Measurements from ENCODE around the gene MARK3. TPM values are rescaled to one million over a fixed set of nuclear protein-coding genes. Genes with fewer than 3 reads are reported as not detected.

Gene MARK3
- total and polyA plus RNA-seq, 2 of the 4 experiments (the other 2 are of a cell fraction), result 78.5 to 80.5 TPM

GRCh38 chr14:103534576-103535061, 149.4 kb downstream of the MARK3 start:
- no peak overlapping the region for H3K4me2 ChIP-seq (ENCODE audit: low read depth, low read length)
- dilution Hi-C loops (cut with HindIII; ENCODE audit: low sequenced_read_pairs, unreplicated experiment), result no loop called here

More at GRCh38 chr14:103534576-103535061, 149.4 kb downstream of the MARK3 start:
- no peak overlapping the region for H3K18ac ChIP-seq (ENCODE audit: low read depth, low read length)
- no peak overlapping the region for H3K4me3 ChIP-seq (ENCODE audit: insufficient read depth, low read depth, low read length)
- 90% methylated on average over 13 of the region's 22 CpGs; no CpG with 5 or more reads in 1 of the 2 experiments for WGBS, 2 experiments (ENCODE audit: extremely low coverage in 2 of 2, insufficient read length in 1 of 2)
- peaks cover 6% of the 10 kb centered on the region for H3K4me1 ChIP-seq (ENCODE audit: control insufficient read depth, insufficient read depth, low read length)
- CTCF ChIA-PET, result no interaction called here
- H2BK5ac ChIP-seq (ENCODE audit: low read depth, low read length, poor library complexity, severe bottlenecking), result no peak overlapping the region
- peaks cover 12% of the 10 kb centered on the region; the same call in 1 of the 2 replicates for H3K36me3 ChIP-seq (ENCODE audit: control insufficient read depth, insufficient read depth, low read length)
- TF ChIP-seq CTCF (conservative IDR thresholded peaks at IDR 0.05; ENCODE audit: low read depth, low read length), result no peak
- no peak for TF ChIP-seq ELK1 (IDR thresholded peaks at IDR 0.05; ENCODE audit: borderline replicate concordance, low read depth, low read length)
- no peak for TF ChIP-seq CHD1 (IDR thresholded peaks at IDR 0.05; ENCODE audit: low read depth, low read length)
- no peak for TF ChIP-seq CEBPB (IDR thresholded peaks at IDR 0.05; ENCODE audit: low read depth, low read length)
- no peak for TF ChIP-seq MAFK (IDR thresholded peaks at IDR 0.05; ENCODE audit: low read depth, low read length)
- TF ChIP-seq BHLHE40 (IDR thresholded peaks at IDR 0.05; ENCODE audit: low read depth, low read length), result no peak
- TF ChIP-seq, protein P1, sequence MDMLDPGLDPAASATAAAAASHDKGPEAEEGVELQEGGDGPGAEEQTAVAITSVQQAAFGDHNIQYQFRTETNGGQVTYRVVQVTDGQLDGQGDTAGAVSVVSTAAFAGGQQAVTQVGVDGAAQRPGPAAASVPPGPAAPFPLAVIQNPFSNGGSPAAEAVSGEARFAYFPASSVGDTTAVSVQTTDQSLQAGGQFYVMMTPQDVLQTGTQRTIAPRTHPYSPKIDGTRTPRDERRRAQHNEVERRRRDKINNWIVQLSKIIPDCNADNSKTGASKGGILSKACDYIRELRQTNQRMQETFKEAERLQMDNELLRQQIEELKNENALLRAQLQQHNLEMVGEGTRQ (IDR thresholded peaks at IDR 0.05; ENCODE audit: low read depth, low read length), result no peak
- ATAC-seq (ENCODE audit: low read depth), result no peak
- no peak overlapping the region for H2BK120ac ChIP-seq (ENCODE audit: low read depth, low read length)
- H4K5ac ChIP-seq (ENCODE audit: low read depth, low read length), result no peak overlapping the region
- H3K9ac ChIP-seq (ENCODE audit: low read depth, low read length), result no peak overlapping the region
- no peak for DNase-seq
- H3K27ac ChIP-seq (ENCODE audit: insufficient read depth, low read length), result no peak overlapping the region
- in situ Hi-C loops (cut with MboI; ENCODE audit: low sequenced_read_pairs) (no loop called here), intact Hi-C loops (cut with micrococcal nuclease) (no loop called here)
- no peak overlapping the region for H2BK20ac ChIP-seq (ENCODE audit: low read depth, low read length)
- no peak overlapping the region for H2AFZ ChIP-seq (replicated peaks; ENCODE audit: low read length, poor library complexity)
- H3K14ac ChIP-seq (replicated peaks; ENCODE audit: low read depth, low read length), result no peak overlapping the region
- POLR2A ChIA-PET (ENCODE audit: unreplicated experiment), result no interaction called here
- H3K9me1 ChIP-seq (ENCODE audit: insufficient read depth, low read length), result peaks cover 9% of the 10 kb centered on the region
- H2BK15ac ChIP-seq (ENCODE audit: low read depth, low read length), result no peak overlapping the region
- no peaks in the 10 kb centered on the region for H3K9me3 ChIP-seq (ENCODE audit: control insufficient read depth, insufficient read depth, low read length)
- H3K27me3 ChIP-seq (ENCODE audit: control insufficient read depth, insufficient read depth, low read length), result no peaks in the 10 kb centered on the region
- no TSS peak for BruUV-seq (replicated peaks)
- H3K23ac ChIP-seq (ENCODE audit: low read depth, low read length), result no peak overlapping the region
- H2AK9ac ChIP-seq (replicated peaks; ENCODE audit: low read depth, low read length, poor library complexity), result no peak overlapping the region
- no peak overlapping the region for H3K4ac ChIP-seq (ENCODE audit: low read depth, low read length)
- no peak overlapping the region for H3K56ac ChIP-seq (ENCODE audit: extremely low read depth, insufficient read depth, low read length)
- H3K79me1 ChIP-seq (ENCODE audit: low read depth in 1 of 2, low read length in 2 of 2), result peaks cover 0 to 29% of the 10 kb centered on the region in 2 experiments; a peak in 3 of 4 replicates
- H4K20me1 ChIP-seq (ENCODE audit: insufficient read depth, low read length), result peaks cover 26% of the 10 kb centered on the region
- H2AK5ac ChIP-seq (ENCODE audit: low read depth, low read length), result no peak overlapping the region
- no peak overlapping the region for H4K91ac ChIP-seq (ENCODE audit: insufficient read depth, low read depth, low read length)
- no peak overlapping the region for H4K8ac ChIP-seq (ENCODE audit: low read depth in 2 of 2, low read length in 2 of 2)

Measured in IMR-90 (cell line).